Activated CD8-positive, alpha-beta memory T cell treated with anti-CD3 and anti-CD28 coated beads, Interleukin-2, amount 50 U/mL, for 1 hour (primary cell): ENCODE data around the gene HMGN1.
"Not testable (repeated sequence)": the region's sequence is repeated elsewhere in the genome, so short reads cannot be mapped to it uniquely, and the experiment has no call there.

ENCODE experiments used
- DNase-seq: peaks from one replicate; pipeline ENCODE4 v3.0.0-alpha.2; 2020; ENCODE audit errors: extremely low read depth

Gene HMGN1

GRCh38 chr21:39348355-39349210 lies at the start of gene HMGN1:
Gene HMGN1 (minus strand): TSS chr21:39349088. CDS start chr21:39348917, 171 bp downstream.
- peak; percentile 61 for DNase-seq

GRCh38 chr21:39397646-39398385 lies 48.9 kb upstream of the HMGN1 start:
- no peak for DNase-seq

DNA sequence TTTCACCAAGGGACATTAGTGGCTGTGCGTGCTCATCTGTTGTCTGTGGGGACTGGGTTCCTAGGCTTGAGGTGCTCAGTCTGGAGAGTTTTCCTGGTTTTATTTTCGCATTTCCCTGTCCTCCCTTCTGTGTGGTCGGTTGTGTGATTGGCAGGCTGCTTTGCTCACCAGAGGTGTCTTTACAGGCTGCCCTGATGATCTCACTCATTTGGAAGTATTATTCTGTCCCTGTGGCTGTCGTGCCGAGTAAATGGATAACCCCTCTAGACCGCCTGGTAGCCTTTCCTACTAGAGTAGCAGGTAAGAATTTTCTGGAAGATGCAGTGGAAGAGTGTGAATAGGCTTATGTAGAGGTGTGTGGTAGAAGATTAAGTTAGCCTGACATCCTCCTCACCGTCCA lies 44.1 kb upstream of the HMGN1 start:
- DNase-seq: no peak

- DNase-seq: no peak
These were observed 41.4 kb upstream of the HMGN1 start for GRCh38 chr21:39390212-39390765.

- no peak for DNase-seq
These were observed 39.9 kb upstream of the HMGN1 start for GRCh38 chr21:39388811-39389155.

- DNase-seq: peak; percentile 68
These were observed 39.3 kb upstream of the HMGN1 start for GRCh38 chr21:39388038-39388810.

GRCh38 chr21:39387461-39388037 lies 38.7 kb upstream of the HMGN1 start:
- DNase-seq: peak; percentile 85

DNA sequence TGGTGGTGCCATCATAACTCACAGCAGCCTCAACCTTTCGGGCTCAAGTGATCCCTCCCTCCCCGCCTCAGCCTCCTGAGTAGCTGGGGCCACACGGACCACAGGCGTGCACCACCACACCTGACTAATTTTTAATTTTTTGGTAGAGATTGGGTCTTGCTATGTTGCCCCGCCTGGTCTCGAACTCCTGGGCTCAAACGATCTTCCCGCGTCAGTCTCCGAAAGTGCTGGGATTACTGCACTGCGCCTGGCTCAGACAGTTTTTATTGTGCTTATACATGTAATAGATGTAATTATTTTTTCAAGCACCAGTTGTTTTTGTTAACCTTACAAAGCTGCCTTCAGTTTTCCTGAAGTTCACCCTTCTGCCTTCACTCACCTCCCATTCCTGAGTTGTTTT lies 38.0 kb upstream of the HMGN1 start:
- DNase-seq: no peak

DNA sequence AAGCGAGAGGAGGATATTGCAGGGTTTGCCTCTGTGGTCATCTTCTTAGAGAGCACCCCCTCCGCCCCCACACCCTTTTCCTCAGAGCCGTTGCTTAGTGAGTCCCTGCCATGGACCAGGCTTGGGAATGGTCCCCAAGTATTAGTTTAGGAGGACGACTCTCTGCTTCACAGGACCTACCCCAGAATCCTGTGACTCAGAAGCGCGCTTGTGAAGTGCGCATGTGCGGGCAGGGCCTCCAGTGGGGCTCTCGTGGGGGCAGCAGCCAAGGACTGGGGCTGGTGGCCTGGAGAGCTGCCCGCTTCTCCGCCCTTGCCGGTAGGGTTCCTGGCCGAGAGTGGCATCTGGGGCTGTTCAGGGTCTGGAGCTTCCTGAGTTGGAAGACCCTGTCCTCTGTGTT lies 37.3 kb upstream of the HMGN1 start:
- DNase-seq: no peak

DNA sequence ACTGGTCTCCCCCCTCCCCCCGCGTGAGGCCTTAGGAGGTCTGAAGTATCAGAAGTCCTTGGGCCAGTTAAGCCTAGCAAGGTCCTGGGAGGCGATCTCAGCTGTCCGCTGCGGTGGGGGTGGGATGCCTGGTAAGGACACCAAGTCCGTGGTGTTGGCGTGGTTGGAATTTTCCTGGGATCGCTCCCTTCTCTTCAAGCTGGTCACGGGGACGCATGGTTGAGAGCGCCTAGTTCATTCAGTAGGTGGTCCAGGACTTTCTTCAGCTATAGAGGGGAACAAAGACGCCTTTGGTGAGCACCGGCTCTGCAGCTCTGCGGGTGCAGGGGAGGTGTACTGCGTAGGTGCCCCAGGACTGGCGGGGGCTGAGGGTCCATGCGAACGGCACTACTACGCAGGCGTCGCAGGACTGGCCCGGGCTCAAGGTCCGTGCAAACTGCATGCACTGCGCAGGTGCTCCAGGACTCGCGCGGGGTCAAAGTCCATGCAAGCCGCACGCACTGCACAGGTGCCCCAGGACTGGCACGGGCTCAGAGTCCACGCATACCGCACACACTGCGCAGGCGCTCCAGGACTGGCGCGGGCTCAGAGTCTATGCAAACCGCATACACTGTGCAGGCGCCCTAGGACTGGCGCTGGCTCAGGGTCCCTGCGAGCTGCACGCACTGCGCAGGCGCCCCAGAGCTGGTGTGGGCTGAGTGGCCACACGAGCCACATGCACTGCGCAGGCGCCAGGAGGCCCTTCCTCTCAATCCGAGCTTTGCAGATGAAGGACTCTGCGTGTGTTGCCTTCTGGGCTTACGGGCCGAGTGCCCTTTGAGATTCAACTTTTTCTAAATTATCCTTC lies 36.6 kb upstream of the HMGN1 start:
- DNase-seq: no peak

- no peak for DNase-seq
These were observed 35.9 kb upstream of the HMGN1 start for GRCh38 chr21:39384674-39385298.

DNA sequence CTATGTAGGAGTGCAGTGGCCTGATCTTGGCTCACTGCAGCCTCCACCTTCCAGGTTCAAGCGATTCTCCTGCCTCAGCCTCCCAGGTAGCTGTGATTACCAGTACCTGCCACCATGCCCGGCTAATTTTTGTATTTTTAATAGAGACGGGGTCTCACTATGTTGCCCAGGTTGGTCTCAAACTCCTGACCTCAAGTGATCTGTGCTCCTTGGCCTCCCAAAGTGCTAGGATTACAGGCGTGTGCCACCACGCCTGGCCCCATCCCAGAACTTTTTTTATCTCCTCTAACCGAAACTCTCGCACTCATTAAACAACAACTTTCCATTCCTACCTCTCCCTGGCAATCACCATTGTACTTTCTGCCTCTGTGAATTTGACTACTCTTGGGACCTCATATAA lies 33.2 kb upstream of the HMGN1 start:
- not testable (repeated sequence) for DNase-seq

DNA sequence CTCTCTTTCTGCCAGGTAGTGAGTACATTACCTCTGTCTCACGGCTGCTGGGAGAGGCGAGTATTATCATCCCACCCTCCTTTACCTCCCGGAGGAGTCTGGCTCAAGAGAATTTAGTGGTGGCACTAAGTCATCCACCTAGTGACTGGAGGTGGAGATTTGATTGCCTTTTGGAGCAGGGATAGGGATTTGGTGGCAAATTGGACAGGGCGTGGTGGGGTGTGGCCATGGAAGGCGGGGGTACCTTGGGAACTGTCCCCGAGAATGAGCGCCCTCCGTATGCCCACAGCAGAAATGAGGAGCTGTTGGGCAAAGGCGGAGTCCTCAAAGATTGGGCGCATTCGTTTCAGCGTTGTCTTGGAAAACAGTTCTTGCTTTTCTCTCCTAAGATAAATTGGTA lies 32.1 kb upstream of the HMGN1 start:
- DNase-seq: no peak

- peak; percentile 64 for DNase-seq
These were observed 31.4 kb upstream of the HMGN1 start for GRCh38 chr21:39379986-39380891.

DNA sequence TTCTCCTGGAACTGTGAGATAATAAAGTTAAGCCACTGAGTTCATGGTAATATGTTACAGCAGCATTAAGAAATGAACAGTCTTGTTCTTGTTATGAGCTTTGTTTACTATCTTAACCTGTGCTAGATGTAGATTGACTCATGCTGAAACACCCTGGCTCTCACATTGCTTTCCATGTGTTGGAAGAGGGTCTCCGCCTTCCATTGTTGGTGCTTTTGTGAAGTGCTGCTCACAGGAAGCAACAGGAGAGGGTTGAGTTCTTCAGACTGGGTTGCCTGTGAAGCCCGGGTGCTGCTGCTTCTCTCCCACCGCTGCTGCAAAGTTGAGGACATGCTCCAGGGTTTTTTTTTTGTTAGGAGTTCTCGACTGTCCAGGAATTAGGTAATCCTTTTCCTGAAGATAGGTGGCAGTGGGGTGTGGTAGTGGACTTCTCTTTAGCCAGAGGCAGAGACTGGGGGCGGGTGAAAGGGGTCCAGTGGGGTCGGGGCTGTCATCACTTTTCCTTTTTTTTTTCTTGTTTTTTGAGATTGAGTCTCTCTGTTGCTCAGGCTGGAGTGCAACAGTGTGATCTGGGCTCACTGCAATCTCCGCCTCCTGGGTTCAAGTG lies 28.7 kb upstream of the HMGN1 start:
- no peak for DNase-seq

DNA sequence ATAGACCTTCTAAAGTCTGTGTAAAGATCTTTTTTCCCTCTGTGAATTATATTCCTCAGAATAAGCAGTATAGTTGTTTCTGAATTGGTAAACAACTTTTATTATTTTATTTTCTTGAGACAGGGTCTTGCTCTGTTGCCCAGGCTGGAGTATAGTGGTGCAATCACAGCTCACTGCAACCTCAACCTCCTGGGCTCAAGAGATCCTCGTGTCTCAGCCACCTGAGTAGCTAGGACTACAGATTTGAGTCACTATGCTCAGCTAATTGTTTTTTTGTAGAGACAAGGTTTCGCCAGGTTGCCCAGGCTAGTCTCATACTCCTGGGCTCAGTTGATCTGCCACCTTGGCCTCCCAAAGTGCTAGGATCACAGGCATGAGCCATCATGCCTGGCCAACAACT lies 26.6 kb upstream of the HMGN1 start:
- no peak for DNase-seq

GRCh38 chr21:39374046-39374445 lies 25.2 kb upstream of the HMGN1 start:
- no peak for DNase-seq

DNA sequence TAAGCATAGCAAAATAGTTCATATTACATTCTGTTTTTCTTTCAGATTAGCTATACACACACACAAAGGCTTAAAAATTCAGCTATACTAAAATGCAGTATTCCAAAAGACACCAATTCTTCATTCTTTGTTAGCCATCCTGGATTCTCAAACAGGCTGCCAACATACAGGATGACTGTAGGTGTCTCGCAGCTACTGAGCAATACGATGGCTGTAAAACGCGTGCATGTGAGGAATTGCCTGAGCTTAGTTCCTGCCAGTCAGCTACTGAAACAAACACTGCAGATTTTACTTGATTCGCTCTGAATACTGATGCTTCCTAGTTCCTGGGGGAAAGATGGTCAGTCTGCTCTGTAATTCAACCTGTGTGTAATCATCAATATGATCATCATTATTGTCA lies 24.7 kb upstream of the HMGN1 start:
- DNase-seq: no peak

DNA sequence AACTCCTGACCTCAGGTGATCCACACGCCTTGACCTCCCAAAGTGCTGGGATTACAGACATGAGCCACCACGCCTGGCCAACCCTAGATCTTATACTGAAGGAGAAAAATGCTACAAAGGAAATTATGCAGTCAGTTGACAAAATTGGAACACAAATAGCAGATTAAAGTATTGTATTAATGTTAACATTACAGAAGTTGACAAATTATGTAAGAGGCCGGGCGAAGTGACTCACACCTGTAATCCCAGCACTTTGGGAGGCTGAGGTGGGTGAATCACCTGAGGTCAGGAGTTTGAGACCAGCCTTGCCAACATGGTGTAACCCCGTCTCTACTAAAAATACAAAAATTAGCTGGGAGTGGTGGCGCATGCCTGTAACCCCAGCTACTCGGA lies 21.0 kb upstream of the HMGN1 start:
- DNase-seq: not testable (repeated sequence)
